WTC11 (cell line): ENCODE data around the gene MACROH2A2. TPM values are rescaled to one million over a fixed set of nuclear protein-coding genes. Genes with fewer than 3 reads are reported as not detected.

Experiments used
- ATAC-seq: fragments of 200-7000 bp; cut with Tn5 transposase; 2 replicates; pipeline ENCODE4 v1.10.0; 2021; ENCODE audit warnings: mild to moderate bottlenecking, moderate library complexity
- CTCF ChIA-PET: fragments of 300-600 bp; sonication (Branson Sonifier 250); formaldehyde crosslinking; loops from one replicate; lab custom pipeline; 2021; ENCODE audit warnings: antibody characterized with exemption; lab: Charles Lee
- POLR2A ChIA-PET: fragments of 350-600 bp; sonication (Branson Sonifier 250); formaldehyde crosslinking; loops from one replicate; lab custom pipeline; 2021; ENCODE audit warnings: antibody characterized with exemption; lab: Charles Lee
- DNase-seq: peaks from one replicate; pipeline ENCODE4 v3.0.0; 2021; ENCODE audit warnings: low spot score
- H3K27ac Mint-ChIP-seq: 2 replicates; pipeline ENCODE4 v1.8.0; 2021; ENCODE audit warnings: mixed read lengths
- H3K27me3 Mint-ChIP-seq: 2 replicates; pipeline ENCODE4 v1.8.0; 2021; ENCODE audit warnings: low read depth, mild to moderate bottlenecking, moderate library complexity, mixed read lengths
- H3K36me3 Mint-ChIP-seq: 2 replicates; pipeline ENCODE4 v1.8.0; 2021; ENCODE audit warnings: mixed read lengths
- H3K4me1 Mint-ChIP-seq: 2 replicates; pipeline ENCODE4 v1.8.0; 2022; ENCODE audit warnings: mixed read lengths
- H3K4me3 Mint-ChIP-seq: 2 replicates; pipeline ENCODE4 v1.8.0; 2021; ENCODE audit warnings: mild to moderate bottlenecking, moderate library complexity, mixed read lengths
- H3K9me3 Mint-ChIP-seq: 2 replicates; pipeline ENCODE4 v1.8.0; 2021; ENCODE audit warnings: mixed read lengths
- AFF4 ChIP-seq: sonication (generic); formaldehyde crosslinking; IDR thresholded peaks from 2 replicates; pipeline ENCODE4 v1.8.1; 2023; ENCODE audit warnings: mild to moderate bottlenecking, missing genetic modification reagents, borderline replicate concordance
- AR ChIP-seq: fragments of 250-450 bp; sonication (Bioruptor Pico); IDR thresholded peaks from 2 replicates; pipeline ENCODE4 v1.9.0; 2021; ENCODE audit warnings: mild to moderate bottlenecking
- CBFB ChIP-seq: sonication (generic); formaldehyde crosslinking; IDR thresholded peaks from 2 replicates; pipeline ENCODE4 v1.8.1; 2022; ENCODE audit warnings: mild to moderate bottlenecking, low read depth, missing genetic modification reagents
- CREM ChIP-seq: sonication (generic); formaldehyde crosslinking; IDR thresholded peaks from 2 replicates; pipeline ENCODE4 v1.8.1; 2022; ENCODE audit warnings: mild to moderate bottlenecking, missing genetic modification reagents, moderate library complexity
- E2F1 ChIP-seq: sonication (generic); formaldehyde crosslinking; IDR thresholded peaks from 2 replicates; pipeline ENCODE4 v1.8.0; 2022; ENCODE audit warnings: mild to moderate bottlenecking, missing genetic modification reagents
- FOXK1 ChIP-seq: sonication (generic); formaldehyde crosslinking; IDR thresholded peaks from 2 replicates; pipeline ENCODE4 v1.8.0; 2022; ENCODE audit warnings: mild to moderate bottlenecking, moderate library complexity, missing genetic modification reagents
- FOXP1 ChIP-seq: sonication (generic); formaldehyde crosslinking; IDR thresholded peaks from 2 replicates; pipeline ENCODE4 v1.8.0; 2022; ENCODE audit warnings: missing genetic modification reagents, mild to moderate bottlenecking, moderate library complexity, borderline replicate concordance
- GRHL2 ChIP-seq: fragments of 250-450 bp; sonication (Bioruptor Pico); IDR thresholded peaks from 2 replicates; pipeline ENCODE4 v1.8.0; 2022; ENCODE audit warnings: mild to moderate bottlenecking, moderate library complexity; ENCODE audit not compliant: insufficient replicate concordance, severe bottlenecking
- JAZF1 ChIP-seq: fragments of 250-450 bp; sonication (Bioruptor Pico); IDR thresholded peaks from 2 replicates; pipeline ENCODE4 v1.9.0; 2021; ENCODE audit warnings: moderate library complexity, mild to moderate bottlenecking, inconsistent platforms
- MAX ChIP-seq: sonication (generic); formaldehyde crosslinking; IDR thresholded peaks from 2 replicates; pipeline ENCODE4 v1.8.0; 2022; ENCODE audit warnings: mild to moderate bottlenecking, missing genetic modification reagents
- NR2C2 ChIP-seq: sonication (generic); formaldehyde crosslinking; IDR thresholded peaks from 2 replicates; pipeline ENCODE4 v1.8.0; 2022; ENCODE audit warnings: mild to moderate bottlenecking, missing genetic modification reagents
- NR3C1 ChIP-seq: sonication (generic); formaldehyde crosslinking; conservative IDR thresholded peaks from 2 replicates; pipeline ENCODE4 v1.8.1; 2023; ENCODE audit warnings: low read depth, mild to moderate bottlenecking, missing genetic modification reagents
- PRDM15 ChIP-seq: sonication (generic); formaldehyde crosslinking; IDR thresholded peaks from 2 replicates; pipeline ENCODE4 v1.8.0; 2022; ENCODE audit warnings: missing genetic modification reagents
- RORB ChIP-seq: fragments of 250-450 bp; sonication (Bioruptor Pico); IDR thresholded peaks from 2 replicates; pipeline ENCODE4 v1.9.0; 2021; ENCODE audit warnings: mild to moderate bottlenecking
- USF1 ChIP-seq: sonication (generic); formaldehyde crosslinking; IDR thresholded peaks from 2 replicates; pipeline ENCODE4 v1.8.0; 2022; ENCODE audit warnings: mild to moderate bottlenecking, missing genetic modification reagents
- ZNF219 ChIP-seq: sonication (generic); formaldehyde crosslinking; IDR thresholded peaks from 2 replicates; pipeline ENCODE4 v1.8.0; 2023; ENCODE audit warnings: missing genetic modification reagents, mild to moderate bottlenecking, borderline replicate concordance
- ZNF425 ChIP-seq: fragments of 250-450 bp; sonication (Bioruptor Pico); conservative IDR thresholded peaks from 2 replicates; pipeline ENCODE4 v1.9.0; 2021; ENCODE audit warnings: mild to moderate bottlenecking
- total RNA-seq: library from RNA; stranded (reverse); gene quantifications from 3 replicates; pipeline ENCODE4 v1.2.3, GENCODE V29; 2021

The MACROH2A2 gene
- total RNA-seq, 1 experiment from 2014 or later = 35.4 TPM

GRCh38 chr10:70096705-70097420 lies 44.2 kb downstream of the MACROH2A2 start:
- Mint-ChIP-seq H3K9me3 (peaks cover 4% of the 10 kb centered on the region; the same call in 1 of the 2 replicates), H3K4me3 (no peak overlapping the region), H3K27me3 (no peaks in the 10 kb centered on the region), H3K4me1 (no peaks in the 10 kb centered on the region), H3K36me3 (peaks cover 31% of the 10 kb centered on the region), H3K27ac (no peak overlapping the region)
- CTCF ChIA-PET = interaction anchor here (1.0 to 2.6 kb wide), 6 partner anchors 11 to 252 kb away, joined by 3 to 17 read pairs (median 9); partner anchors contain the start of genes MACROH2A2 and TYSND1
- DNase-seq (no peak), ATAC-seq (no peak)
- POLR2A ChIA-PET = no interaction called here
- TF ChIP-seq RORB (CRISPR knock-in tag) = no peak
- no peak for TF ChIP-seq FOXP1 (CRISPR knock-in tag)
- TF ChIP-seq JAZF1 (CRISPR knock-in tag) = no peak
- no peak for TF ChIP-seq AFF4 (CRISPR knock-in tag)
- no peak for TF ChIP-seq ZNF219 (CRISPR knock-in tag)

GRCh38 chr10:70097459-70097858 lies 44.8 kb downstream of the MACROH2A2 start:
- Mint-ChIP-seq H3K4me3 (no peak overlapping the region), H3K4me1 (no peaks in the 10 kb centered on the region), H3K36me3 (peaks cover 28% of the 10 kb centered on the region), H3K9me3 (peaks cover 5% of the 10 kb centered on the region; the same call in 1 of the 2 replicates), H3K27me3 (no peaks in the 10 kb centered on the region), H3K27ac (no peak overlapping the region)
- DNase-seq = no peak
- CTCF ChIA-PET = interaction anchor here (1.8 kb wide), 1 partner anchor 139 kb away, joined by 8 read pairs; no protein-coding TSS in a partner anchor
- ATAC-seq = no peak
- POLR2A ChIA-PET = no interaction called here
- TF ChIP-seq E2F1 (CRISPR knock-in tag) (no peak), PRDM15 (no peak), NR2C2 (CRISPR knock-in tag) (no peak), AR (CRISPR knock-in tag) (no peak), CREM (CRISPR knock-in tag) (no peak), ZNF425 (CRISPR knock-in tag) (no peak), GRHL2 (no peak), ZNF219 (CRISPR knock-in tag) (no peak), CBFB (CRISPR knock-in tag) (no peak), USF1 (CRISPR knock-in tag) (no peak), NR3C1 (CRISPR knock-in tag) (no peak), MAX (CRISPR knock-in tag) (no peak), FOXK1 (no peak)
